Neural progenitor cell (in vitro differentiated cells): ENCODE data around the gene DNAH14. TPM values are rescaled to one million over a fixed set of nuclear protein-coding genes. Genes with fewer than 3 reads are reported as not detected.

Experiments
- DNase-seq: peaks from one replicate; pipeline ENCODE4 v3.0.0-alpha.2; 2016; ENCODE audit warnings: low spot score
- H2AFZ ChIP-seq: fragments of 200-600 bp; sonication (generic); replicated peaks from 2 replicates; pipeline ENCODE4 v1.6.1; 2016; ENCODE audit warnings: antibody characterized with exemption
- H3F3A ChIP-seq: fragments of 200-600 bp; sonication (generic); 2 replicates; pipeline ENCODE4 v1.6.1; 2016; ENCODE audit warnings: antibody characterized with exemption, low read depth
- H3K27ac ChIP-seq: fragments of 200-600 bp; sonication (generic); 2 replicates; pipeline ENCODE4 v1.5.1; 2016; ENCODE audit warnings: mild to moderate bottlenecking
- H3K27me3 ChIP-seq: fragments of 200-600 bp; sonication (generic); 2 replicates; pipeline ENCODE4 v1.6.1; 2016; ENCODE audit warnings: mild to moderate bottlenecking, moderate library complexity
- H3K36me3 ChIP-seq: fragments of 200-600 bp; sonication (generic); 2 replicates; pipeline ENCODE4 v1.5.1; 2016
- H3K4me1 ChIP-seq: fragments of 200-600 bp; sonication (generic); 2 replicates; pipeline ENCODE4 v1.6.1; 2016; ENCODE audit warnings: mixed run types
- H3K4me2 ChIP-seq: fragments of 200-600 bp; sonication (generic); 2 replicates; pipeline ENCODE4 v1.6.1; 2016
- H3K4me3 ChIP-seq: fragments of 200-600 bp; sonication (generic); 2 replicates; pipeline ENCODE4 v1.5.1; 2016
- H3K79me2 ChIP-seq: fragments of 200-600 bp; sonication (generic); 2 replicates; pipeline ENCODE4 v1.6.1; 2016; ENCODE audit warnings: low read depth
- H3K9ac ChIP-seq: fragments of 200-600 bp; sonication (generic); 2 replicates; pipeline ENCODE4 v1.6.1; 2016
- H3K9me3 ChIP-seq: fragments of 200-600 bp; sonication (generic); 2 replicates; pipeline ENCODE4 v1.5.1; 2016; ENCODE audit warnings: low read depth
- H4K20me1 ChIP-seq: fragments of 200-600 bp; sonication (generic); 2 replicates; pipeline ENCODE4 v1.6.1; 2016; ENCODE audit warnings: low read depth
- H3K27ac Mint-ChIP-seq: 3 replicates; pipeline ENCODE4 v1.8.0; 2021; ENCODE audit warnings: mixed read lengths
- H3K27me3 Mint-ChIP-seq: 2 replicates; pipeline ENCODE4 v1.8.0; 2022; ENCODE audit warnings: low read depth, mild to moderate bottlenecking, inconsistent platforms, moderate library complexity, mixed read lengths; ENCODE audit not compliant: insufficient read depth
- H3K36me3 Mint-ChIP-seq: 3 replicates; pipeline ENCODE4 v1.8.0; 2021; ENCODE audit warnings: mixed read lengths
- H3K4me1 Mint-ChIP-seq: 3 replicates; pipeline ENCODE4 v1.8.0; 2021; ENCODE audit warnings: mixed read lengths
- H3K4me3 Mint-ChIP-seq: 3 replicates; pipeline ENCODE4 v1.8.0; 2021; ENCODE audit warnings: mild to moderate bottlenecking, moderate library complexity, mixed read lengths
- H3K9me3 Mint-ChIP-seq: 3 replicates; pipeline ENCODE4 v1.8.0; 2020; ENCODE audit warnings: mixed read lengths
- EZH2 ChIP-seq: fragments of 200-600 bp; sonication (generic); IDR thresholded peaks from 2 replicates; pipeline ENCODE4 v1.6.1; 2017; ENCODE audit warnings: antibody characterized with exemption, mild to moderate bottlenecking, moderate library complexity
- EZH2phosphoT487 ChIP-seq: fragments of 200-600 bp; sonication (generic); IDR thresholded peaks from 2 replicates; pipeline ENCODE4 v1.6.1; 2017; ENCODE audit warnings: antibody characterized with exemption
- total RNA-seq: library from RNA; depleted of rRNA; stranded (reverse); fragments of >200 nt; gene quantifications from 2 replicates; pipeline ENCODE4 v1.2.3, GENCODE V29; 2015; ENCODE audit warnings: low replicate concordance
- TF ChIP-seq, protein P1 (sequence below): fragments of 200-600 bp; sonication (generic); IDR thresholded peaks from 2 replicates; pipeline ENCODE4 v1.5.1; 2017; ENCODE audit warnings: antibody characterized with exemption, mild to moderate bottlenecking

DNAH14 gene
- total RNA-seq, 1 donor from 2014 or later = 118 TPM

GRCh38 chr1:225415307-225415706 lies 485.8 kb downstream of the DNAH14 start:
- Histone ChIP-seq H3K9me3 (no peaks in the 10 kb centered on the region), H3F3A (peaks cover 4% of the 10 kb centered on the region), H3K4me3 (no peak overlapping the region), H3K27me3 (no peaks in the 10 kb centered on the region), H2AFZ (no peak overlapping the region), H3K9ac (no peak overlapping the region), H3K4me1 (no peaks in the 10 kb centered on the region), H4K20me1 (peaks cover 23% of the 10 kb centered on the region), H3K4me2 (no peak overlapping the region), H3K36me3 (peaks cover 18% of the 10 kb centered on the region), H3K27ac (no peak overlapping the region), H3K79me2 (peaks cover 74% of the 10 kb centered on the region)
- H3K9me3 Mint-ChIP-seq = no peaks in the 10 kb centered on the region
- no peaks in the 10 kb centered on the region for H3K27me3 Mint-ChIP-seq
- H3K27ac Mint-ChIP-seq = no peak overlapping the region
- TF ChIP-seq, protein P1, sequence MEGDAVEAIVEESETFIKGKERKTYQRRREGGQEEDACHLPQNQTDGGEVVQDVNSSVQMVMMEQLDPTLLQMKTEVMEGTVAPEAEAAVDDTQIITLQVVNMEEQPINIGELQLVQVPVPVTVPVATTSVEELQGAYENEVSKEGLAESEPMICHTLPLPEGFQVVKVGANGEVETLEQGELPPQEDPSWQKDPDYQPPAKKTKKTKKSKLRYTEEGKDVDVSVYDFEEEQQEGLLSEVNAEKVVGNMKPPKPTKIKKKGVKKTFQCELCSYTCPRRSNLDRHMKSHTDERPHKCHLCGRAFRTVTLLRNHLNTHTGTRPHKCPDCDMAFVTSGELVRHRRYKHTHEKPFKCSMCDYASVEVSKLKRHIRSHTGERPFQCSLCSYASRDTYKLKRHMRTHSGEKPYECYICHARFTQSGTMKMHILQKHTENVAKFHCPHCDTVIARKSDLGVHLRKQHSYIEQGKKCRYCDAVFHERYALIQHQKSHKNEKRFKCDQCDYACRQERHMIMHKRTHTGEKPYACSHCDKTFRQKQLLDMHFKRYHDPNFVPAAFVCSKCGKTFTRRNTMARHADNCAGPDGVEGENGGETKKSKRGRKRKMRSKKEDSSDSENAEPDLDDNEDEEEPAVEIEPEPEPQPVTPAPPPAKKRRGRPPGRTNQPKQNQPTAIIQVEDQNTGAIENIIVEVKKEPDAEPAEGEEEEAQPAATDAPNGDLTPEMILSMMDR = no peak
- TF ChIP-seq EZH2phosphoT487 (no peak), EZH2 (no peak)
- H3K4me3 Mint-ChIP-seq = no peak overlapping the region
- peaks cover 5% of the 10 kb centered on the region for H3K4me1 Mint-ChIP-seq
- peaks cover 59% of the 10 kb centered on the region for H3K36me3 Mint-ChIP-seq
- DNase-seq = no peak

DNA sequence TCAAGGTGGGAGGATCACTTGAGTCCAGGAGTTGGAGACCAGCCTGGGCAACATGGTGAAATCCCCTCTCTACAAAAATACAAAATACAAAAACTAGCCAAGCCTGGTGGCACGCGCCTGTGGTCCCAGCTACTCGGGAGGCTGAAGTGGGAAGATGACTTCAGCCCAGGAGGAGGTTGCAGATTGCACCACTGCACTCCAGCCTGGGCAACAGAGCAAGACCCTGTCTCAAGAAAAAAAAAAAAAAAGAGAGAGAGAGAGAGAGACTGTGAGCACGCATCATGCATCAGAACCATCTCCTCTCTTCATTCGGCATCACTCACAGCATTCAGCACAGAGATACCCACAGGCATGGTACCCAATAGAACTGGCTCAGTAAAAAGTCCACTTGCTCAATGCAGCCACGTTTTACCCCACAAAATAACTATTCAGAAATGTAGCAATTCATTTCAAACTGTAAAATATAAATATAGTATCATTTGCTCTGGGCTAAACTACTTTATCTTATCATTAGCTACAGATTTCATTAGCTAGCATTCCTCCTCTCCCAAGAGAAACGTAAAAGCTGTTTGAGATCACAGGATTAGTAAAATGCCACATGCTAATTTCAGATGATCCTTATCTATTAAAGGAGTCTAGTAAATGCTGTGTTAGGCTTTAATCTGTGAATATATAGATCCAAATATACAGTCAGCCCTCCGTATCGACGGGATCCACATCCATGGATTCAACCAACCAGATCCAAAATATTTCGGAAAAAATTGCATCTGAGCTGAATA lies 486.7 kb downstream of the DNAH14 start:
- no peaks in the 10 kb centered on the region for H3K27me3 ChIP-seq
- H3K4me3 Mint-ChIP-seq = no peak overlapping the region
- no peak overlapping the region for H3K4me2 ChIP-seq
- H3K4me1 ChIP-seq = no peaks in the 10 kb centered on the region
- H3K27ac ChIP-seq = no peak overlapping the region
- no peak for DNase-seq
- no peaks in the 10 kb centered on the region for H3K9me3 Mint-ChIP-seq
- peaks cover 4% of the 10 kb centered on the region for H3F3A ChIP-seq
- TF ChIP-seq EZH2 (no peak), EZH2phosphoT487 (no peak)
- TF ChIP-seq, protein P1 = no peak
- no peaks in the 10 kb centered on the region for H3K9me3 ChIP-seq
- peaks cover 56% of the 10 kb centered on the region for H3K36me3 Mint-ChIP-seq
- peaks cover 29% of the 10 kb centered on the region for H4K20me1 ChIP-seq
- peaks cover 5% of the 10 kb centered on the region for H3K4me1 Mint-ChIP-seq
- H3K79me2 ChIP-seq = peaks cover 82% of the 10 kb centered on the region
- no peak overlapping the region for H3K4me3 ChIP-seq
- no peak overlapping the region for H2AFZ ChIP-seq
- H3K36me3 ChIP-seq = peaks cover 18% of the 10 kb centered on the region
- no peak overlapping the region for H3K27ac Mint-ChIP-seq
- H3K27me3 Mint-ChIP-seq = no peaks in the 10 kb centered on the region
- no peak overlapping the region for H3K9ac ChIP-seq

GRCh38 chr1:225418059-225418458 lies 488.6 kb downstream of the DNAH14 start:
- Histone ChIP-seq H3K4me3 (no peak overlapping the region), H3F3A (peaks cover 4% of the 10 kb centered on the region), H3K4me1 (no peaks in the 10 kb centered on the region), H3K27ac (no peak overlapping the region), H3K36me3 (peaks cover 9% of the 10 kb centered on the region), H3K4me2 (no peak overlapping the region), H3K27me3 (no peaks in the 10 kb centered on the region), H3K9me3 (no peaks in the 10 kb centered on the region), H2AFZ (no peak overlapping the region), H4K20me1 (peaks cover 48% of the 10 kb centered on the region), H3K79me2 (peaks cover 92% of the 10 kb centered on the region), H3K9ac (no peak overlapping the region)
- TF ChIP-seq, protein P1 = no peak
- TF ChIP-seq EZH2 (no peak), EZH2phosphoT487 (no peak)
- Mint-ChIP-seq H3K4me1 (peaks cover 7% of the 10 kb centered on the region), H3K27me3 (no peaks in the 10 kb centered on the region), H3K9me3 (no peaks in the 10 kb centered on the region), H3K36me3 (peaks cover 58% of the 10 kb centered on the region), H3K4me3 (no peak overlapping the region), H3K27ac (no peak overlapping the region)
- DNase-seq = no peak
